Vagina (tissue), 2 donors: Measurements from ENCODE around the gene TMEM43. TPM values are rescaled to one million over a fixed set of nuclear protein-coding genes. Genes with fewer than 3 reads are reported as not detected.

Experiments used
- DNase-seq, 2 donors: peaks; one replicate each; pipeline ENCODE4 v3.0.0-alpha.2; 2017; ENCODE audit errors: extremely low spot score in 2 of 2
- H3K27ac ChIP-seq: fragments of 200-600 bp; sonication (generic); one replicate; pipeline ENCODE4 v1.5.1; 2019
- H3K27me3 ChIP-seq: fragments of 200-600 bp; sonication (generic); one replicate; pipeline ENCODE4 v1.5.1; 2019
- H3K36me3 ChIP-seq, 2 donors: fragments of 200-600 bp; sonication (generic); one replicate each; pipeline ENCODE4 v1.5.1; 2017 to 2019
- H3K4me1 ChIP-seq: fragments of 200-600 bp; sonication (generic); one replicate; pipeline ENCODE4 v1.5.1; 2019
- H3K4me3 ChIP-seq, 2 donors: fragments of 200-600 bp; sonication (generic); 1 replicate in 1 of 2; 2 replicates in 1 of 2; pipeline ENCODE4 v1.5.1; 2016 to 2019
- H3K9me3 ChIP-seq: fragments of 200-600 bp; sonication (generic); one replicate; pipeline ENCODE4 v1.5.1; 2019
- POLR2A ChIP-seq, 2 donors: fragments of 450-650 bp; IDR thresholded peaks; one replicate each; pipeline ENCODE4 v1.6.1; 2017; ENCODE audit warnings: antibody characterized with exemption in 2 of 2, mild to moderate bottlenecking in 2 of 2, moderate library complexity in 2 of 2
- POLR2AphosphoS5 ChIP-seq, 2 donors: sonication (generic); formaldehyde crosslinking; IDR thresholded peaks; one replicate each; pipeline ENCODE4 v1.9.0; 2017; ENCODE audit warnings: antibody characterized with exemption in 2 of 2, mild to moderate bottlenecking in 2 of 2, low read depth in 1 of 2; ENCODE audit not compliant: insufficient read depth in 1 of 2
- intact Hi-C: fragments of 100-400 bp; cut with DNase I; formaldehyde crosslinking; loops from one replicate; pipeline ENCODE4 v1.15.1; 2023
- total RNA-seq: library from RNA; depleted of rRNA; stranded (reverse); fragments of >200 nt; gene quantifications from one replicate; pipeline ENCODE4 v1.2.3, GENCODE V29; 2016
- TF ChIP-seq, protein P1 (sequence below), 3 experiments: fragments of 450-650 bp in 2 of 3; fragments of 200-600 bp in 1 of 3; sonication (generic) in 1 of 3; IDR thresholded peaks; one replicate each; pipeline ENCODE4 v1.5.1; 2017 to 2019; ENCODE audit warnings: antibody characterized with exemption in 3 of 3, mild to moderate bottlenecking in 2 of 3, moderate library complexity in 2 of 3

Gene TMEM43
- total RNA-seq, 1 donor from 2014 or later: 118 TPM

DNA sequence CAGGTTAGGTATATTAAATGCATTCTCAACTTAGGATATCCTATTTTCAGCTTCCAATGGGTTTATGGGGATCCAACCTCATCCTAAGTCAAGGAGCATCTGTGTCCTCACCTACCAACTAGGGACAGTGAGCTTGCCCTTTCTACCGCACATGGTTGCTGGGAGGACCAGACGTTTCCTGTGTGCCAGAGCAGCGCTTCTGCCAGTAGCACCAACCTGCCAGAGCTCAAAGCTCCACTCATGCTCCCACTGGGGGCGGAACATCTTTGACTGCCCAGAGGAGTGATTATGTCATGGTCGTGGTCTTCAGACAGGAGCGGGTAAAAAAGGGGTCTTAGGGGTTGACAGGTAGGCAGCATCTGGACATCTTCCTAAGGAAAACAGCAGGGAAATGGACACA is 28.8 kb downstream of the TMEM43 start:
- peak; percentile 46 to 78 for DNase-seq
- Histone ChIP-seq H3K27ac (no peak overlapping the region), H3K9me3 (no peaks in the 10 kb centered on the region), H3K36me3 (peaks cover 0 to 42% of the 10 kb centered on the region in 2 donors), H3K27me3 (no peaks in the 10 kb centered on the region), H3K4me3 (no peak overlapping the region), H3K4me1 (no peaks in the 10 kb centered on the region)
- intact Hi-C loops: no loop called here
- TF ChIP-seq POLR2AphosphoS5 (IDR thresholded peaks at IDR 0.05; ENCODE audit: insufficient read depth in 1 of 2, low read depth in 1 of 2) (no peak), POLR2A (IDR thresholded peaks at IDR 0.05) (no peak)
- TF ChIP-seq, protein P1, sequence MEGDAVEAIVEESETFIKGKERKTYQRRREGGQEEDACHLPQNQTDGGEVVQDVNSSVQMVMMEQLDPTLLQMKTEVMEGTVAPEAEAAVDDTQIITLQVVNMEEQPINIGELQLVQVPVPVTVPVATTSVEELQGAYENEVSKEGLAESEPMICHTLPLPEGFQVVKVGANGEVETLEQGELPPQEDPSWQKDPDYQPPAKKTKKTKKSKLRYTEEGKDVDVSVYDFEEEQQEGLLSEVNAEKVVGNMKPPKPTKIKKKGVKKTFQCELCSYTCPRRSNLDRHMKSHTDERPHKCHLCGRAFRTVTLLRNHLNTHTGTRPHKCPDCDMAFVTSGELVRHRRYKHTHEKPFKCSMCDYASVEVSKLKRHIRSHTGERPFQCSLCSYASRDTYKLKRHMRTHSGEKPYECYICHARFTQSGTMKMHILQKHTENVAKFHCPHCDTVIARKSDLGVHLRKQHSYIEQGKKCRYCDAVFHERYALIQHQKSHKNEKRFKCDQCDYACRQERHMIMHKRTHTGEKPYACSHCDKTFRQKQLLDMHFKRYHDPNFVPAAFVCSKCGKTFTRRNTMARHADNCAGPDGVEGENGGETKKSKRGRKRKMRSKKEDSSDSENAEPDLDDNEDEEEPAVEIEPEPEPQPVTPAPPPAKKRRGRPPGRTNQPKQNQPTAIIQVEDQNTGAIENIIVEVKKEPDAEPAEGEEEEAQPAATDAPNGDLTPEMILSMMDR (IDR thresholded peaks at IDR 0.05): no peak

GRCh38 chr3:14154276-14154675 is 29.4 kb downstream of the TMEM43 start:
- peaks cover 1 to 42% of the 10 kb centered on the region in 2 donors for H3K36me3 ChIP-seq
- H3K27ac ChIP-seq: no peak overlapping the region
- intact Hi-C loops: no loop called here
- H3K4me3 ChIP-seq: no peak overlapping the region
- H3K9me3 ChIP-seq: no peaks in the 10 kb centered on the region
- peak in 1 of 2 donors; percentile 56 for DNase-seq
- no peaks in the 10 kb centered on the region for H3K27me3 ChIP-seq
- TF ChIP-seq POLR2AphosphoS5 (IDR thresholded peaks at IDR 0.05; ENCODE audit: insufficient read depth in 1 of 2, low read depth in 1 of 2) (no peak), POLR2A (IDR thresholded peaks at IDR 0.05) (no peak)
- TF ChIP-seq, protein P1 (IDR thresholded peaks at IDR 0.05): no peak
- H3K4me1 ChIP-seq: no peaks in the 10 kb centered on the region

DNA sequence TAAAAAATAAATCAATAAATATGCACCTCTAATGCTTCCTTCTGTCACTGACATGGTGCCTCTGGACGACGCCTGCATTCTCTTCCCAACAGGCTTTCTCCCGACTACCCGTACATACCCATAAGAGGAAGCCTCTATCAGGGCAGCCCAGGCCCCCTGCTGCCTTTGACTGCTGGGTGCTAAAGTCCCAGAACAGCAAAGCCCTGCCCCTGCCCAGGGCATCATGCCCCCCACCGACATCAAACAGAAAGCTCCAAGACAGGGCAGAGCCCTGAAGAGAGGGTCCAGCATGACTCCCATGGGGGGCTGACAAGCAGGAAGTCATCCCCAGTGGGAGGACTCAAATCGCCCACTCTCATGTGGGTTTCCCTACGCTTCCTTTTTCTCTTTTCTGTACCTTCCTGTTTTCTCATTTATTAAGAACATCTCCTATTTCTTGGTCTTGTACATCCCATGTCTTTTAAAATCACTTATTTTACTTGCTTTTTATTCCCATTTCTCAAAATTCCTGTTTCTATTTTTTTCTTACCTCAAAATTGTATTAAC is 30.1 kb downstream of the TMEM43 start:
- DNase-seq: peak; percentile 46 to 77
- H3K36me3 ChIP-seq: peaks cover 4 to 49% of the 10 kb centered on the region in 2 donors
- H3K27ac ChIP-seq: no peak overlapping the region
- H3K4me1 ChIP-seq: no peaks in the 10 kb centered on the region
- no peak overlapping the region for H3K4me3 ChIP-seq
- TF ChIP-seq, protein P1 (IDR thresholded peaks at IDR 0.05): no peak
- TF ChIP-seq POLR2AphosphoS5 (IDR thresholded peaks at IDR 0.05; ENCODE audit: insufficient read depth in 1 of 2, low read depth in 1 of 2) (no peak), POLR2A (IDR thresholded peaks at IDR 0.05) (no peak)
- intact Hi-C loops: no loop called here
- H3K27me3 ChIP-seq: no peaks in the 10 kb centered on the region
- H3K9me3 ChIP-seq: no peaks in the 10 kb centered on the region

DNA sequence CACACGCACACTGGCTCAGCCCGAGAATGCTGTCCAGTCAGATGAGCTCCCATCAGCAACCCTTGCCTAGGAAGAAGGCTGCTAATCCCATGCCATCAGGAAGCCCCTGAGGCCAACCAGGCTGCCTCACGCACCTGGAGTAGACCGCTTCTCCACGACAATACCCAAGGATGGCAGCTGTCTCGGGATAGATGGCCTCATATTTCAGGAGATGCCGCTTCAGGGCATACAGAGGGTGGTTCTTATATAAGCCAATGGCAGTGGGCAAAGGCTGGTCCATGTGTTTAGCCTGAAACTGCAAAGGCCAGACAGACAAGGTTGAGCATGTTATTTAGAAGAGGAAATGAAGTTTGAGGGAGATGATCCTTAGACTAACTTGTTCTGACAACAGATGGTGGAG is 31.3 kb downstream of the TMEM43 start:
- Histone ChIP-seq H3K4me1 (no peaks in the 10 kb centered on the region), H3K9me3 (peaks cover 1% of the 10 kb centered on the region), H3K27ac (no peak overlapping the region), H3K4me3 (no peak overlapping the region), H3K27me3 (no peaks in the 10 kb centered on the region), H3K36me3 (peaks cover 4 to 60% of the 10 kb centered on the region in 2 donors)
- intact Hi-C loops: no loop called here
- TF ChIP-seq POLR2A (IDR thresholded peaks at IDR 0.05) (no peak), POLR2AphosphoS5 (IDR thresholded peaks at IDR 0.05; ENCODE audit: insufficient read depth in 1 of 2, low read depth in 1 of 2) (no peak)
- TF ChIP-seq, protein P1 (IDR thresholded peaks at IDR 0.05): no peak
- DNase-seq: peak; percentile 83 to 93

- peak; percentile 80 to 82 for DNase-seq
- no peak for TF ChIP-seq POLR2A (IDR thresholded peaks at IDR 0.05)
- TF ChIP-seq POLR2AphosphoS5 (IDR thresholded peaks at IDR 0.05; ENCODE audit: insufficient read depth in 1 of 2, low read depth in 1 of 2): no peak
- TF ChIP-seq, protein P1 (IDR thresholded peaks at IDR 0.05): no peak
- intact Hi-C loops: no loop called here
- H3K27me3 ChIP-seq: no peaks in the 10 kb centered on the region
- H3K36me3 ChIP-seq: peaks cover 4 to 60% of the 10 kb centered on the region in 2 donors
- H3K27ac ChIP-seq: no peak overlapping the region
- H3K4me1 ChIP-seq: no peaks in the 10 kb centered on the region
- H3K9me3 ChIP-seq: peaks cover 9% of the 10 kb centered on the region
- no peak overlapping the region for H3K4me3 ChIP-seq
Observed at GRCh38 chr3:14156843-14157561, 32.1 kb downstream of the TMEM43 start.
